Loucy (cell line): ENCODE measurements around the gene BCAN.

Experiments
- CTCF ChIP-seq: fragments of 200-600 bp; sonication (generic); conservative IDR thresholded peaks from 2 replicates; pipeline ENCODE4 v1.5.1; 2014; ENCODE audit warnings: mild to moderate bottlenecking, antibody characterized with exemption, low read length
- EZH2phosphoT487 ChIP-seq: fragments of 200-600 bp; IDR thresholded peaks from 2 replicates; pipeline ENCODE4 v1.6.1; 2018; ENCODE audit warnings: antibody characterized with exemption, mild to moderate bottlenecking, moderate library complexity, borderline replicate concordance

- TF ChIP-seq CTCF = no peak
- TF ChIP-seq EZH2phosphoT487 = no peak
These were observed 26.0 kb upstream of the BCAN start for GRCh38 chr1:156615946-156616345.
